Sigmoid colon (tissue), 7 donors: ENCODE results near the gene PTPRD. TPM values are rescaled to one million over a fixed set of nuclear protein-coding genes. Genes with fewer than 3 reads are reported as not detected.

Experiments
- DNase-seq: peaks from one replicate; pipeline ENCODE4 v3.0.0-alpha.2; 2019
- H3K27ac ChIP-seq, 4 donors: fragments of 200-600 bp; sonication (generic); one replicate each; pipeline ENCODE4 v1.5.1; 2016 to 2019; ENCODE audit warnings: mild to moderate bottlenecking in 1 of 4
- H3K27me3 ChIP-seq, 3 donors: fragments of 200-600 bp; sonication (generic); one replicate each; pipeline ENCODE4 v1.5.1; 2019; ENCODE audit warnings: mild to moderate bottlenecking in 1 of 3
- H3K36me3 ChIP-seq, 4 donors: fragments of 200-600 bp; sonication (generic); one replicate each; pipeline ENCODE4 v1.5.1; 2016 to 2019
- H3K4me1 ChIP-seq, 4 donors: fragments of 200-600 bp; sonication (generic); one replicate each; pipeline ENCODE4 v1.5.1; 2017 to 2019
- H3K4me3 ChIP-seq, 4 donors: fragments of 200-600 bp; sonication (generic); one replicate each; pipeline ENCODE4 v1.5.1; 2017 to 2019; ENCODE audit warnings: mild to moderate bottlenecking in 2 of 4, moderate library complexity in 1 of 4
- H3K9me3 ChIP-seq, 4 donors: fragments of 200-600 bp in 3 of 4; sonication (generic) in 3 of 4; one replicate each; pipeline versions ENCODE4 v1.5.1 to v1.6.1; 2013 to 2019
- EP300 ChIP-seq, 4 donors: sonication (generic); formaldehyde crosslinking; IDR thresholded peaks; one replicate each; pipeline ENCODE4 v1.6.1; 2017; ENCODE audit warnings: antibody characterized with exemption in 4 of 4
- POLR2A ChIP-seq, 2 donors: fragments of 450-650 bp; IDR thresholded peaks; one replicate each; pipeline ENCODE4 v1.6.1; 2016; ENCODE audit warnings: antibody characterized with exemption in 2 of 2, mild to moderate bottlenecking in 2 of 2, moderate library complexity in 2 of 2
- POLR2AphosphoS5 ChIP-seq, 4 donors: sonication (generic); formaldehyde crosslinking; IDR thresholded peaks; one replicate each; pipeline ENCODE4 v1.6.1; 2017; ENCODE audit warnings: antibody characterized with exemption in 4 of 4
- whole genome bisulfite sequencing, 2 donors: extraction: QIAGEN DNeasy Blood & Tissue Kit; methylation state at CpG; one replicate each; pipeline ENCODE4 v1.1.7; 2013; 5-methylcytosine and 5-hydroxymethylcytosine counted together
- intact Hi-C: fragments of 100-400 bp; cut with DNase I; formaldehyde crosslinking; loops from one replicate; pipeline ENCODE4 v1.15.1; 2023
- polyA plus RNA-seq, 3 donors: library from polyadenylated mRNA; stranded (reverse); fragments of 200-250 nt; gene quantifications; one replicate each; pipeline ENCODE4 v1.2.3, GENCODE V29; 2013
- total RNA-seq, 4 donors: library from RNA; depleted of rRNA; stranded (reverse); fragments of >200 nt; gene quantifications; one replicate each; pipeline ENCODE4 v1.1.0, GENCODE V29; 2016
- TF ChIP-seq, protein P1 (sequence below), 4 experiments: fragments of 450-650 bp in 3 of 4; fragments of 200-600 bp in 1 of 4; IDR thresholded peaks; one replicate each; pipeline ENCODE4 v1.5.1; 2016 to 2019; ENCODE audit warnings: antibody characterized with exemption in 4 of 4, mild to moderate bottlenecking in 3 of 4, moderate library complexity in 2 of 4
- donor health status: healthy with polysubstance abuse.
- donor health status: Bipolar disorder and iron deficiency.
- donor health status: healthy.

The PTPRD gene
- total and polyA plus RNA-seq, 7 donors: 1.2 to 18.3 (median 6.3) TPM

DNA sequence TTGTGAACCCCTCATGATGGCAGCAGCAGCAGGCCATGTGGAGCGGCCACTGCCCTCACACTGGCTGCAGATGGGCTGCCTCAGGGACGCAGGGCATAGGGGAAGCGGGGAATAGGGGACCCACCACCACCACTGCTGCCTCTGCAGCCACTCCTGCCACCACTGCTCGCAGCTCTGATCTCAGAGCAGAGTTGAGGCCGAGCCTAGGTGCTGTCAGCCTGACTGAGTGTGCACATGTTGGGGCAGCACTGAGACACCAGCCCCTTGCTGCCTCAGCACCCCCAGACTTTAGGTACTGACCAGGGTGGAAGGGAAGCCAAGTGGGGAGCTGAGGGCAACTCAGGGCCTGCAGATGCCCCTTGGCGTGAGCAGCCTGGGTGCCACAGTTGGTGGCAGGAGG, 1969.3 kb downstream of the PTPRD start:
- TF ChIP-seq EP300 (IDR thresholded peaks at IDR 0.05): no peak
- no peak for TF ChIP-seq POLR2AphosphoS5 (IDR thresholded peaks at IDR 0.05)
- TF ChIP-seq, protein P1, sequence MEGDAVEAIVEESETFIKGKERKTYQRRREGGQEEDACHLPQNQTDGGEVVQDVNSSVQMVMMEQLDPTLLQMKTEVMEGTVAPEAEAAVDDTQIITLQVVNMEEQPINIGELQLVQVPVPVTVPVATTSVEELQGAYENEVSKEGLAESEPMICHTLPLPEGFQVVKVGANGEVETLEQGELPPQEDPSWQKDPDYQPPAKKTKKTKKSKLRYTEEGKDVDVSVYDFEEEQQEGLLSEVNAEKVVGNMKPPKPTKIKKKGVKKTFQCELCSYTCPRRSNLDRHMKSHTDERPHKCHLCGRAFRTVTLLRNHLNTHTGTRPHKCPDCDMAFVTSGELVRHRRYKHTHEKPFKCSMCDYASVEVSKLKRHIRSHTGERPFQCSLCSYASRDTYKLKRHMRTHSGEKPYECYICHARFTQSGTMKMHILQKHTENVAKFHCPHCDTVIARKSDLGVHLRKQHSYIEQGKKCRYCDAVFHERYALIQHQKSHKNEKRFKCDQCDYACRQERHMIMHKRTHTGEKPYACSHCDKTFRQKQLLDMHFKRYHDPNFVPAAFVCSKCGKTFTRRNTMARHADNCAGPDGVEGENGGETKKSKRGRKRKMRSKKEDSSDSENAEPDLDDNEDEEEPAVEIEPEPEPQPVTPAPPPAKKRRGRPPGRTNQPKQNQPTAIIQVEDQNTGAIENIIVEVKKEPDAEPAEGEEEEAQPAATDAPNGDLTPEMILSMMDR (IDR thresholded peaks at IDR 0.05): no peak
- TF ChIP-seq POLR2A (IDR thresholded peaks at IDR 0.05): no peak
- Histone ChIP-seq H3K27me3 (no peaks in the 10 kb centered on the region), H3K27ac (no peak overlapping the region), H3K36me3 (no peaks in the 10 kb centered on the region), H3K9me3 (no peaks in the 10 kb centered on the region), H3K4me1 (no peaks in the 10 kb centered on the region), H3K4me3 (no peak overlapping the region)
- DNase-seq: no peak
- intact Hi-C loops: no loop called here
- WGBS, 2 donors: 89 to 96% methylated on average over 6 of the region's 6 CpGs

DNA sequence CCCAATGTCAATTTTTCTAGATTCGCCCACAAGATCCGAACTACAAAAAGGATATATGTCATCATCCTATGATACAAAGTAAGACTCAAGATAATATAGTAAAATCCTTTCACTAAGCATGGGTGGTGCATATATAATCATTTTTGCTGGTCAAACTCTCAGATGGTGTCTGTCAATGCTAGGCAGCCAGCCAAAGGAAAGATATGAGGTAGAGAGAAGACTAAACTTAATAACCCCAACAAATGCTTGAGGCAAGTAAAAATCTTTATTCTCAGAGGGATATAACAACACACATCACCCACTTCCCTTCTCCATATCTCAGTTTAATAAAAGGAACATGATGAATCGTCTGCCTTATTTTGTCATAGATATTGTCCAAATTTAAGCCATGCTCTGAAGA, 1972.0 kb downstream of the PTPRD start:
- Histone ChIP-seq H3K27me3 (no peaks in the 10 kb centered on the region), H3K4me3 (no peak overlapping the region), H3K36me3 (no peaks in the 10 kb centered on the region), H3K27ac (no peak overlapping the region), H3K4me1 (no peaks in the 10 kb centered on the region), H3K9me3 (no peaks in the 10 kb centered on the region)
- no peak for TF ChIP-seq POLR2AphosphoS5 (IDR thresholded peaks at IDR 0.05)
- 94% methylated on average over 3 of the region's 3 CpGs for WGBS, 2 donors
- no peak for DNase-seq
- intact Hi-C loops: no loop called here

DNA sequence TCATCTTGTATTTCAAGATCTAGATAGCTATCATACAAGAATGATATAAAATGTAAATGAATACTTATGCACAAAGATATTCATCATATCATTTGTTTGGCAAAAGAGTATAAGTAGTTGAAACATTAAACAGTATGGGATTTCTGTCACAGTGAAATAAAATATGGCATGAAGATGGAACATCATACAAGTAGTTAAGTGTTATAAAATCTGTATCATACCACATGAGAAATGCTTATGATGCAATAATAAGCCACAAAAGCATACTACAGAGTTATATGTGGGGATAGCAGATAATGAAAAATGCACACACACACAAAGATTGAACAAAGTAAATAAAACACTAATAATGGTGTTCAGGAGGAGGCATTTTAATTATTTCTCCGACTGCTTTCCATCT, 1975.2 kb downstream of the PTPRD start:
- Histone ChIP-seq H3K9me3 (no peaks in the 10 kb centered on the region), H3K36me3 (no peaks in the 10 kb centered on the region), H3K27ac (no peak overlapping the region), H3K4me3 (no peak overlapping the region), H3K4me1 (no peaks in the 10 kb centered on the region), H3K27me3 (no peaks in the 10 kb centered on the region)
- WGBS, 2 donors: 94 to 95% methylated on average over 1 of the region's 1 CpG
- intact Hi-C loops: no loop called here
- DNase-seq: no peak
- TF ChIP-seq POLR2A (IDR thresholded peaks at IDR 0.05) (no peak), POLR2AphosphoS5 (IDR thresholded peaks at IDR 0.05) (no peak), EP300 (IDR thresholded peaks at IDR 0.05) (no peak)
- TF ChIP-seq, protein P1 (IDR thresholded peaks at IDR 0.05): no peak

DNA sequence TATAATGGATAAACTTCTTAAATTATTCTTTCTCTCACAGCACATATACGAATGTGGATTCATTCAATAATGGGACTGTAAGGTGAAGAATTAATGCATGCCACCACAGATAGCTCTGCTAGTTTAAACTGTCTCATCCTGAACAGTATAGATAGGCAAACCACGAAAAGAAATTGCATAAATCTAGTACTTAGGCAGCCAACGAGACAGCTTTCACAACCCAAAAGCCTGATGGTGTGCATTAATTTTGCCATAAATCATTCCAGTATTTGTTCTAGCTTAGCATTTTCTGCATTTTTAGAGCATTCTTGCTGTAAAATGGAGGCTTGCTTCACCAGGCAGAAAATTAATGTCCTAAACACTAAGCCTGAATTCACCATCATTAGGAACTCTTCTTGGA, 1979.0 kb downstream of the PTPRD start:
- TF ChIP-seq, protein P1 (IDR thresholded peaks at IDR 0.05): no peak
- no peak for TF ChIP-seq EP300 (IDR thresholded peaks at IDR 0.05)
- no peak for TF ChIP-seq POLR2A (IDR thresholded peaks at IDR 0.05)
- TF ChIP-seq POLR2AphosphoS5 (IDR thresholded peaks at IDR 0.05): no peak
- no peak for DNase-seq
- Histone ChIP-seq H3K27ac (no peak overlapping the region), H3K4me1 (no peaks in the 10 kb centered on the region), H3K36me3 (no peaks in the 10 kb centered on the region), H3K4me3 (no peak overlapping the region), H3K9me3 (no peaks in the 10 kb centered on the region), H3K27me3 (no peaks in the 10 kb centered on the region)
- 58 to 82% methylated on average over 3 of the region's 3 CpGs for WGBS, 2 donors
- intact Hi-C loops: no loop called here

DNA sequence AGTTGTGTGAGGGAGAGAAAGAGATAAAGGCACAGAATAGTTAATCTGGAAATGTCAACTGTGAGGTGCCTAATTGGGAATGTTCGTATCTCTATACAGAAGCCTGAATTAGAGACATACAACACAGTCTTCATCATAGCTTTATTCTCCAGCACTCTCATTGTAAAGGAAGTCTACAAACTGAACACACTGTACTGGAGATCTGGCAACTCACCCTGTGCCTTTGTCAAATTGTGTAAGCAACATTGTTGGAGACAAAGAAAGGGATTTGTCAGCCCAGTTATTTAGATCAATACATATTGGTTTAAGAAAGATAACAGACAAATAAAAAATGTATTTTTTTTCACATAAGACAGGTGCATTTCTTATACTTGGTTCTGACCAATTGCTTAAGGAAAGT, 1980.3 kb downstream of the PTPRD start:
- Histone ChIP-seq H3K27me3 (no peaks in the 10 kb centered on the region), H3K4me1 (no peaks in the 10 kb centered on the region), H3K27ac (no peak overlapping the region), H3K9me3 (no peaks in the 10 kb centered on the region), H3K36me3 (no peaks in the 10 kb centered on the region), H3K4me3 (no peak overlapping the region)
- DNase-seq: no peak
- TF ChIP-seq, protein P1 (IDR thresholded peaks at IDR 0.05): no peak
- TF ChIP-seq POLR2A (IDR thresholded peaks at IDR 0.05) (no peak), EP300 (IDR thresholded peaks at IDR 0.05) (no peak), POLR2AphosphoS5 (IDR thresholded peaks at IDR 0.05) (no peak)
- 84 to 89% methylated on average over 1 of the region's 1 CpG for WGBS, 2 donors
- intact Hi-C loops: no loop called here
